Stimulated activated naive B cell treated with anti-CD40 and anti-IgM and Interleukin-4, amounts not matched to agents 10 μg/mL and 1 μg/mL and 100 μg/mL, for 72 hours (primary cell): ENCODE measurements around the gene CASP3.
"Not testable (repeated sequence)": the region's sequence is repeated elsewhere in the genome, so short reads cannot be mapped to it uniquely, and the experiment has no call there.

Experiments
- ATAC-seq, 2 donors: fragments of 150-1000 bp; cut with Tn5 transposase; replicated peaks; 2 replicates each; pipeline ENCODE4 v1.10.0; 2021; ENCODE audit warnings: moderate library complexity in 1 of 2
- DNase-seq: peaks from one replicate; pipeline ENCODE4 v3.0.0; 2021
- H3K27ac Mint-ChIP-seq: one replicate; pipeline ENCODE4 v1.8.0; 2022; ENCODE audit warnings: mild to moderate bottlenecking, mixed read lengths
- H3K27me3 Mint-ChIP-seq, 2 donors: one replicate each; pipeline ENCODE4 v1.8.0; 2022; ENCODE audit warnings: mixed read lengths in 2 of 2
- H3K36me3 Mint-ChIP-seq, 2 donors: one replicate each; pipeline ENCODE4 v1.8.0; 2022; ENCODE audit warnings: mixed read lengths in 2 of 2, mild to moderate bottlenecking in 1 of 2
- H3K4me1 Mint-ChIP-seq, 2 donors: one replicate each; pipeline ENCODE4 v1.8.0; 2022; ENCODE audit warnings: mixed read lengths in 2 of 2, mild to moderate bottlenecking in 1 of 2
- H3K4me3 Mint-ChIP-seq, 2 donors: one replicate each; pipeline ENCODE4 v1.8.0; 2022; ENCODE audit warnings: mild to moderate bottlenecking in 2 of 2, mixed read lengths in 2 of 2, moderate library complexity in 1 of 2
- H3K9me3 Mint-ChIP-seq, 2 donors: one replicate each; pipeline ENCODE4 v1.8.0; 2022; ENCODE audit warnings: mixed read lengths in 2 of 2, mild to moderate bottlenecking in 1 of 2

CASP3 gene

DNA sequence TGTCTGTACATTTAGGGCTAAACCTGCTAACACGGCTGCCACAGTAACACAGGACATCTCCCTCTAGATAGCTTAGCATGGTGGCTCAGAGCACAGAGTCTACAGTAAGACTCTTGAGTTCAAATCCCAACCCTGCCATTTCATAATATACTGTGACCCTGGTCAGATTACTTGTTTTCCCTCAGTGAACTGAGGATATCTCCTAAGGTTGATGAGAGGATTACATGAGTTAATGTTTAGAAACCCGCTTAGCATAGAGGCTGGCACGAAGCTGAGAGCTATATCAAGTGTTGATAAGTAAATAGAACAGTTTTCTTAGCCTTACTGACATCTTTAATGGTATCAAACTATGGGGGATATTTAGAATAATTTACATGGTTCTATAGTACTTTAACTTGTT lies 37.2 kb downstream of the CASP3 start:
- no peak overlapping the region for H3K27ac Mint-ChIP-seq
- ATAC-seq: no peak
- H3K4me1 Mint-ChIP-seq: no peaks in the 10 kb centered on the region
- no peak for DNase-seq
- peaks cover 5 to 11% of the 10 kb centered on the region in 2 donors for H3K9me3 Mint-ChIP-seq
- peaks cover 11 to 12% of the 10 kb centered on the region in 2 donors for H3K36me3 Mint-ChIP-seq
- no peaks in the 10 kb centered on the region for H3K27me3 Mint-ChIP-seq
- no peak overlapping the region for H3K4me3 Mint-ChIP-seq

DNA sequence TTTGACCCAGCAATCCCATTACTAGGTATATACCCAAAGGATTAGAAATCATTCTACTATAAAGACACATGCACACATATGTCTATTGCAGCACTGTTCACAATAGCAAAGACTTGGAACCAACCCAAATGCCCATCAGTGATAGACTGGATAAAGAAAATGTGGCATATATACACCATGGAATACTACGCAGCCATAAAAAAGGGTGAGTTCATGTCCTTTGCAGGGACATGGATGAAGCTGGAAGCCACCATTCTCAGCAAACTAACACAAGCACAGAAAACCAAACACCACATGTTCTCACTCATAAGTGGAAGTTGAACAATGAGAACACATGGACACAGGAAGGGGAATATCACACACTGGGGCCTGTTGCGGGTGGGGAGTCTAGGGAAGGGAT lies 41.8 kb downstream of the CASP3 start:
- H3K27ac Mint-ChIP-seq, ATAC-seq, H3K36me3 Mint-ChIP-seq, DNase-seq, H3K4me1 Mint-ChIP-seq, H3K4me3 Mint-ChIP-seq: not testable (repeated sequence)
- Mint-ChIP-seq H3K27me3 (peaks cover 7 to 20% of the 10 kb centered on the region in 2 donors), H3K9me3 (peaks cover 14 to 28% of the 10 kb centered on the region in 2 donors)

DNA sequence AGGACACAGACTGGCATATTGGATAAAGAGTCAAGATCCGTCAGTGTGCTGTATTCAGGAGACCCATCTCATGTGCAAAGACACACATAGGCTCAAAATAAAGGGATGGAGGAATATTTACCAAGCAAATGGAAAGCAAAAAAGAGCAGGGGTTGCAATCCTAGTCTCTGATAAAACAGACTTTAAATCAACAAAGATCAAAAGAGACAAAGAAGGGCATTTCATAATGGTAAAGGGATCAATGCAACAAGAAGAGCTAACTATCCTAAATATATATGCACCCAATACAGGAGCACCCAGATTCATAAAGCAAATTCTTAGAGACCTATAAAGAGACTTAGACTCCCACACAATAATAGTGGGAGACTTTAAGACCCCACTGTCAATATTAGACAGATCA lies 46.4 kb downstream of the CASP3 start:
- H3K36me3 Mint-ChIP-seq, DNase-seq, ATAC-seq, H3K27ac Mint-ChIP-seq, H3K4me1 Mint-ChIP-seq, H3K4me3 Mint-ChIP-seq: not testable (repeated sequence)
- peaks cover 21 to 42% of the 10 kb centered on the region in 2 donors for H3K27me3 Mint-ChIP-seq
- peaks cover 14 to 28% of the 10 kb centered on the region in 2 donors for H3K9me3 Mint-ChIP-seq

DNA sequence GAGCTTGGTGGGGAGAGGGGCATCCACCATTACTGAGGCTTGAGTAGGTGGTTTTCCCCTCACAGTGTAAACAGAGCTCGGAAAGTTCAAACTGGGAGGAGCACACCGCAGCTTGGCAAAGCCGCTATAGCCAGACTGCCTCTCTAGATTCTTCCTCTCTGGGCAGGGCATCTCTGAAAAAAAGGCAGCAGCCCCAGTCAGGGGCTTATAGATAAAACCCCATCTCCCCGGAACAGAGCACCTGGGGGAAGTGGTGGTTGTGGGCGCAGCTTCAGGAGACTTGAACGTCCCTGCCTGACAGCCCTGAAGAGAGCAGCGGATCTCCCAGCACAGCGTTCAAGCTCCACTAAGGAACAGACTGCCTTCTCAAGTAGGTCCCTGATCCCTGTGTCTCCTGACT lies 48.3 kb downstream of the CASP3 start:
- H3K4me1 Mint-ChIP-seq, DNase-seq, H3K4me3 Mint-ChIP-seq, H3K36me3 Mint-ChIP-seq, H3K27ac Mint-ChIP-seq, ATAC-seq: not testable (repeated sequence)
- Mint-ChIP-seq H3K9me3 (peaks cover 14 to 24% of the 10 kb centered on the region in 2 donors), H3K27me3 (peaks cover 21 to 42% of the 10 kb centered on the region in 2 donors)

DNA sequence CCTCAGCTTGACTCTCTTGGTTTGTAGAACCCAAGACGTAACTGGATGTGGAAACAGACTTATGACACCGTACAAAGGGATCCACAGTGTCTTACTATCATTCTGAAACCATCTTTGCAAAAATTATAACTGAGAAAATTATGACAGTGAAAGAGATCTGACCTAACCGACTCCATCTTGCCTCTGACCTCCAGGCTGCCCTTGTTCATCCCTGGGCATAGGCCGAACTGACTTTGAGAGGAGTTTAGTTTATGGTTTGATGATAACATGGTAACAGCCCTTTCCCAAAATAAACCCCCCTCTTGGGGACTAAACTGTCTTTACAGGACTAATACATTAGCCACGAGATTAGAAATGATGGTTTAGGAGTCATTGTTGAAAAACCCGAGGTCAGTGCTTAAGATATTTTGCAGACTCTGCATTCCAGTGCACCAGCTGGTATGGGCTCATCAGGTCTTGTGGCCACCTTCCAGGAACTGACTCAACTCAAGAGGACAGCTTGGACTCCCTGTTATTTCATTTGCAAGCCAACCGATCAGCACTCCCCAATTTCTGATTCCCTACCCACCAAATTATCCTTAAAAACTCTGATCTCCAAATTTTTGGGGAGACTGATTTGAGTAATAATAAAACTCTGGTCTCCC lies 49.6 kb downstream of the CASP3 start:
- Mint-ChIP-seq H3K4me1 (no peaks in the 10 kb centered on the region), H3K4me3 (no peak overlapping the region), H3K9me3 (peaks cover 14 to 15% of the 10 kb centered on the region in 2 donors), H3K27me3 (peaks cover 21 to 42% of the 10 kb centered on the region in 2 donors), H3K27ac (no peak overlapping the region), H3K36me3 (peaks cover 6 to 9% of the 10 kb centered on the region in 2 donors)
- DNase-seq: no peak
- ATAC-seq: no peak

GRCh38 chr4:184598753-184599491 lies 50.3 kb downstream of the CASP3 start:
- no peak for DNase-seq
- no peak for ATAC-seq
- no peak overlapping the region for H3K4me3 Mint-ChIP-seq
- peaks cover 9 to 10% of the 10 kb centered on the region in 2 donors for H3K9me3 Mint-ChIP-seq
- peaks cover 21 to 37% of the 10 kb centered on the region in 2 donors for H3K27me3 Mint-ChIP-seq
- no peaks in the 10 kb centered on the region for H3K4me1 Mint-ChIP-seq
- H3K27ac Mint-ChIP-seq: no peak overlapping the region
- H3K36me3 Mint-ChIP-seq: peaks cover 3 to 4% of the 10 kb centered on the region in 2 donors

- ATAC-seq (no peak), DNase-seq (no peak)
- H3K4me1 Mint-ChIP-seq: no peaks in the 10 kb centered on the region
- H3K9me3 Mint-ChIP-seq: no peaks in the 10 kb centered on the region
- no peak overlapping the region for H3K27ac Mint-ChIP-seq
- H3K27me3 Mint-ChIP-seq: peaks cover 11 to 22% of the 10 kb centered on the region in 2 donors
- no peaks in the 10 kb centered on the region for H3K36me3 Mint-ChIP-seq
- H3K4me3 Mint-ChIP-seq: no peak overlapping the region
These were observed 52.5 kb downstream of the CASP3 start for GRCh38 chr4:184596617-184597185.

DNA sequence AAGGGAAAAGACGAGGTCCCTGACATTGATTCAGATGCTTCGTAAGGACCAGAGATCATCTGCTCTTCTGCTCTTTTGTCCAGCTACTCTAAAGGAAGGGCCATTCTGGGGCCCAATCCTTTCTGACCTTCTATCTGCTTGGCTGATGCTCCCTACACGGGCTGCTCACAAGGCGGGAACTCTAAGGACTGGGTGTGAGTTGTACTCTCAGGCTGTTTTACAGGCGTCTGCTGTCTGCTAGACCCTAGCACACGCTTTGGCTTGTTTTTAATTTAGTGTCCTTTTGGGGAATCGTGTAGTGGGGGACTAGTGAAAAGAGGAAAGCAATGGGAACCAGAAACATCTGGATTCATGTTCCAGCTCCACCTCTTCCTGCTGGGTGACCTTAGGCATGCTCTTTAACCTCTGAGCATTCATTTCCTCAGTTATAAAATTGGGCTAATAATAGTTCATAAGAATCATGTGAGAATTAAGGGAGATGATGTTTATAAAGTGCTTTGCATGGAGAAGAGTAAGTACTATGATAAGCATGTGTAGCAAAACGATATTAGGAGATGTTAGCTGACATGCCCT lies 53.1 kb downstream of the CASP3 start:
- ATAC-seq (no peak), DNase-seq (no peak)
- Mint-ChIP-seq H3K36me3 (no peaks in the 10 kb centered on the region), H3K27ac (no peak overlapping the region), H3K4me3 (no peak overlapping the region), H3K9me3 (no peaks in the 10 kb centered on the region), H3K27me3 (peaks cover 10 to 22% of the 10 kb centered on the region in 2 donors), H3K4me1 (no peaks in the 10 kb centered on the region)

GRCh38 chr4:184595430-184595829 lies 53.8 kb downstream of the CASP3 start:
- no peaks in the 10 kb centered on the region for H3K9me3 Mint-ChIP-seq
- no peaks in the 10 kb centered on the region for H3K36me3 Mint-ChIP-seq
- H3K4me1 Mint-ChIP-seq: no peaks in the 10 kb centered on the region
- ATAC-seq (no peak), DNase-seq (no peak)
- H3K4me3 Mint-ChIP-seq: no peak overlapping the region
- peaks cover 10 to 21% of the 10 kb centered on the region in 2 donors for H3K27me3 Mint-ChIP-seq
- H3K27ac Mint-ChIP-seq: no peak overlapping the region

GRCh38 chr4:184593461-184593860 lies 55.8 kb downstream of the CASP3 start:
- DNase-seq (no peak), ATAC-seq (no peak)
- no peak overlapping the region for H3K27ac Mint-ChIP-seq
- H3K27me3 Mint-ChIP-seq: peaks cover 3 to 6% of the 10 kb centered on the region in 2 donors
- no peaks in the 10 kb centered on the region for H3K9me3 Mint-ChIP-seq
- H3K36me3 Mint-ChIP-seq: no peaks in the 10 kb centered on the region
- H3K4me3 Mint-ChIP-seq: no peak overlapping the region
- H3K4me1 Mint-ChIP-seq: no peaks in the 10 kb centered on the region

DNA sequence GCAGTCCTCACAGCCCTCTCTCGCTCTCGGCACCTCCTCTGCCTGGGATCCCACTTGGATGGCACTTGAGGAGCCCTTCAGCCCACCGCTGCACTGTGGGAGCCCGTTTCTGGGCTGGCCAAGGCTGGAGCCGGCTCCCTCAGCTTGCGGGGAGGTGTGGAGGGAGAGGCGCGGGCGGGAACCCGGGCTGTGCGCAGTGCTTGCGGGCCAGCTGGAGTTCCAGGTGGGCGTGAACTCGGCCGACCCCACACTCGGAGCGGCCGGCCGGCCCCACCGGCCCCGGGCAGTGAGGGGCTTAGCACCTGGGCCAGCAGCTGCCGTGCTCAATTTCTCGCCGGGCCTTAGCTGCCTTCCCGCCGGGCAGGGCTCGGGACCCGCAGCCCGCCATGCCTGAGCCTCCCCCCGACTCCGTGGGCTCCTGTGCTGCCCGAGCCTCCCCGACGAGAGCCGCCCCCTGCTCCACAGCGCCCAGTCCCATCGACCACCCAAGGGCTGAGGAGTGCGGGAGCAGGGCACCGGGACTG lies 57.4 kb downstream of the CASP3 start:
- not testable (repeated sequence) for H3K27ac Mint-ChIP-seq, ATAC-seq, H3K36me3 Mint-ChIP-seq, H3K4me3 Mint-ChIP-seq, H3K9me3 Mint-ChIP-seq, H3K27me3 Mint-ChIP-seq, H3K4me1 Mint-ChIP-seq, DNase-seq

DNA sequence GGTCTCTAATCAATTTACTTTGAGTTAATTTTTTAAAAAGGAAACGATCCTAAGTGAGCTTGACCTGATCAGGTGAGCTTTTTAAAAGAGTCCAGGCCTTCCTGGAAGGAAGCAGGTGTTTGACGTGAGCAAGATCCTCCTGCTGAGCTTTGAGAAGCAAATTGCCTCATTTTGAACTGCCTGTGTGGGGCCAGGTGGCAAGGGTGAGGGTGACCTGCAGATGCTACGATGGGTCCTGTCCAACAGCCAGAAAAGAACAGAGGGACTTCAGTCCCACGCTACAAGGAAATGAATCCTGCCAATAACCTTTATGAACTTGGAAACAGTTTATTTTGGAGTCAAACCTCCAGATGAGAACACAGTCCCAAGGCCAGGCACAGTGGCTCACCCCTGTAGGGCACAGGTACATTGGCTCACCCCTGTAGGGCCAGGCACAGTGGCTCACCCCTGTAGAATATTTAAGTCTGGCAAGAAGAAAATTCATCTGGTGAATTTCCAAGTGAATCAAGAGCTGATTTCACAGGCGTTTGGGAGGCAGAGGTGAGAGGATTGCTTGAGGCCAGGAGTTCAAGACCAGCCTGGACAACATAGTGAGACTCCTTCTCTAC lies 58.1 kb downstream of the CASP3 start:
- Mint-ChIP-seq H3K36me3 (no peaks in the 10 kb centered on the region), H3K4me1 (no peaks in the 10 kb centered on the region), H3K9me3 (no peaks in the 10 kb centered on the region), H3K27ac (no peak overlapping the region), H3K27me3 (no peaks in the 10 kb centered on the region), H3K4me3 (no peak overlapping the region)
- no peak for ATAC-seq
- DNase-seq: no peak

- no peaks in the 10 kb centered on the region for H3K36me3 Mint-ChIP-seq
These were observed 59.1 kb downstream of the CASP3 start for GRCh38 chr4:184590196-184590595.

GRCh38 chr4:184588893-184589292 lies 60.4 kb downstream of the CASP3 start:
- H3K9me3 Mint-ChIP-seq: no peaks in the 10 kb centered on the region
- ATAC-seq (no peak), DNase-seq (no peak)
- no peak overlapping the region for H3K27ac Mint-ChIP-seq
- no peak overlapping the region for H3K4me3 Mint-ChIP-seq
- H3K36me3 Mint-ChIP-seq: no peaks in the 10 kb centered on the region
- H3K4me1 Mint-ChIP-seq: peaks cover 7 to 16% of the 10 kb centered on the region in 2 donors
- H3K27me3 Mint-ChIP-seq: no peaks in the 10 kb centered on the region

More at GRCh38 chr4:184590196-184590595, 59.1 kb downstream of the CASP3 start:
- Mint-ChIP-seq H3K4me3 (no peak overlapping the region), H3K27me3 (no peaks in the 10 kb centered on the region), H3K4me1 (peaks cover 0 to 3% of the 10 kb centered on the region in 2 donors), H3K9me3 (no peaks in the 10 kb centered on the region), H3K27ac (no peak overlapping the region)
- no peak for ATAC-seq
- no peak for DNase-seq
